Measurements from ENCODE around the gene CNBD2. TPM values are rescaled to one million over a fixed set of nuclear protein-coding genes. Genes with fewer than 3 reads are reported as not detected.
"Not testable (repeated sequence)": the region's sequence is repeated elsewhere in the genome, so short reads cannot be mapped to it uniquely, and the experiment has no call there.

CNBD2 gene
- total RNA-seq, 4 donors from 2014 or later: 2.0 to 6.3 (median 4.1) TPM

DNA sequence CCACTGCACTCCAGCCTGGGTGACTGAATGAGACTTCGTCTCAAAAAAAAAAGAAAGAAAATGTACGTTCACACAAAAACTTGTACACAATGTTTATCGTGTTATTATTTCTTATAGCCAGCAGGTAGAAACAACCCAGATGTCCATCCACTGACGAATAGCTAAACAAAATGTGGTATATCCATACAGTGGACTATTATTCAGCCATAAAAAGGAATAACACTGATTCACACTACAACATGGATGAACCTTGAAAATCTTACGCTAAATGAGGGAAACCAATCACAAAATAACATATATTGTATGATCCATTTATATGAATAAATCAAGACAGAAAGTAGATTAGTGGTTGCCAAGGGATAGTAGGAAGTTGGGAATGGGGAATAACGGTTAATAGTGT, 111.1 kb downstream of the CNBD2 start:
- no peak for ATAC-seq (ENCODE audit: low FRiP score)
- no peak for DNase-seq (ENCODE audit: low spot score)
- no peak for TF ChIP-seq CTCF (IDR thresholded peaks at IDR 0.05)

DNA sequence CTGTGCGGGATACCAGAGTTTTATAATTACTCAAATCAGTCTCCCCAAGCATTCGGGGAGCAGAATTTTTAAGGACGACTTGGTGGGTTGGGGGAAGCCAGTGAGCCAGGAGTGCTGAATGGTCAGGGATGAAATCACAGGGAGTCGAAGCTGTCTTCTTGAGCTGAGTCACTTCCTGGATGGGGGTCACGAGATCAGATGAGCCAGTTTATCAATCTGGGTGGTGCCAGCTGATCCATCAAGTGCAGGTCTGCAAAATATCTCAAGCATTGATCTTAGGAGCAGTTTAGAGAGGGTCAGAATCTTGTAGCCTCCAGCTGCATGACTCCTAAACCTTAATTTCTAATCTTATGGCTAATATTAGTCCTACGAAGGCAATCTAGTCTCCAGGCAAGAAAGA, 111.6 kb downstream of the CNBD2 start:
- not testable (repeated sequence) for ATAC-seq (ENCODE audit: low FRiP score); DNase-seq (ENCODE audit: low spot score)

Small RNAs within 50 kb of the gene (small RNA-seq; reads per million reads assigned to genes)
- gene RNU6-937P: not detected

Other genes with a start within 250 kb of the CNBD2 start
- gene RBM39, start 226.3 kb upstream of the CNBD2 start, total RNA-seq: 100 to 1,000 TPM; 231 to 462 (median 427) TPM
- gene PHF20, start 196.6 kb upstream of the CNBD2 start, total RNA-seq: 10 to 100 TPM; 51.0 to 71.7 (median 54.8) TPM
- gene SCAND1, start 14.1 kb upstream of the CNBD2 start, total RNA-seq: 100 to 1,000 TPM in 2 of 4 donors, 10 to 100 TPM in 2; 65.0 to 102 (median 100) TPM
- 10 to 100 TPM; 27.4 to 55.5 (median 46.0) TPM for gene EPB41L1, start 186.2 kb downstream of the CNBD2 start, total RNA-seq

All from omental fat pad (tissue), 4 donors.